ENCODE results near the gene GOLPH3. TPM values are rescaled to one million over a fixed set of nuclear protein-coding genes. Genes with fewer than 3 reads are reported as not detected.
"Not testable (repeated sequence)": the region's sequence is repeated elsewhere in the genome, so short reads cannot be mapped to it uniquely, and the experiment has no call there.

Gene GOLPH3
- 100 to 1,000 TPM; 109 to 110 TPM for total RNA-seq
- polyA plus RNA-seq: 105 TPM

GRCh38 chr5:32174011-32174870 is at the start of gene GOLPH3:
Gene GOLPH3, minus strand, starts transcription at chr5:32174319. Its CDS starts 285 bp downstream, at chr5:32174034.
- Histone ChIP-seq H3K27ac (ENCODE audit: low read depth, low read length) (peak within 1 kb of the TSS; percentile 94), H3K4me1 (ENCODE audit: insufficient read depth, low read length) (peaks cover 15% of the 10 kb centered on the region), H3K9me3 (ENCODE audit: low read length) (no peaks in the 10 kb centered on the region), H3K4me3 (ENCODE audit: low read length) (peak within 1 kb of the TSS; percentile 87), H3K27me3 (ENCODE audit: insufficient read depth, low read length, poor library complexity, severe bottlenecking) (no peaks in the 10 kb centered on the region), H3K36me3 (ENCODE audit: insufficient read depth, low read length) (peaks cover 6% of the 10 kb centered on the region)
- POLR2A ChIA-PET: interaction anchor here (0.6 to 2.8 kb wide), 3 partner anchors 138 to 270 kb away, joined by 3 to 14 read pairs (median 3); partner anchors contain the start of genes MTMR12 and ZFR
- H3K36me3 Mint-ChIP-seq: peaks cover 0 to 39% (median 6%) of the 10 kb centered on the region in 3 donors
- CTCF ChIA-PET: interaction anchor here (1.4 kb wide), 2 partner anchors 23 to 416 kb away, joined by 3 to 5 read pairs; no protein-coding TSS in a partner anchor
- peaks cover 36 to 39% (median 38%) of the 10 kb centered on the region in 3 donors for H3K4me1 Mint-ChIP-seq
- peak within 1 kb of the TSS; percentile 95 to 99 (median 98) for H3K27ac Mint-ChIP-seq
- peak within 1 kb of the TSS; percentile 96 to 100 (median 99) for H3K4me3 Mint-ChIP-seq
- peak; percentile 86 to 94 (median 88) for DNase-seq
- peaks cover 2 to 6% of the 10 kb centered on the region in 2 donors for H3K27me3 Mint-ChIP-seq
- H3K9me3 Mint-ChIP-seq: no peaks in the 10 kb centered on the region

- Mint-ChIP-seq H3K4me3 (no peak overlapping the region), H3K4me1 (no peaks in the 10 kb centered on the region), H3K27ac (peak overlapping the region in 1 of 8 donors; percentile 11), H3K27me3 (no peaks in the 10 kb centered on the region), H3K36me3 (peaks cover 0 to 8% (median 0%) of the 10 kb centered on the region in 3 donors), H3K9me3 (no peaks in the 10 kb centered on the region)
- Histone ChIP-seq H3K36me3 (ENCODE audit: insufficient read depth, low read length) (no peaks in the 10 kb centered on the region), H3K4me3 (ENCODE audit: low read length) (no peak overlapping the region), H3K27ac (ENCODE audit: low read depth, low read length) (no peak overlapping the region), H3K27me3 (ENCODE audit: insufficient read depth, low read length, poor library complexity, severe bottlenecking) (no peaks in the 10 kb centered on the region), H3K4me1 (ENCODE audit: insufficient read depth, low read length) (no peaks in the 10 kb centered on the region), H3K9me3 (ENCODE audit: low read length) (no peaks in the 10 kb centered on the region)
- DNase-seq: no peak
- CTCF ChIA-PET: interaction anchor here (1.1 to 2.6 kb wide), 2 partner anchors 10 to 107 kb away, joined by 4 to 12 read pairs; no protein-coding TSS in a partner anchor
- POLR2A ChIA-PET: no interaction called here
Measured at GRCh38 chr5:32222723-32223470, 48.8 kb upstream of the GOLPH3 start.

GRCh38 chr5:32217886-32218396 is 43.8 kb upstream of the GOLPH3 start:
- peaks cover 0 to 3% (median 0%) of the 10 kb centered on the region in 5 donors for H3K9me3 Mint-ChIP-seq
- CTCF ChIA-PET: interaction anchor here (1.8 kb wide), 1 partner anchor 14 kb away, joined by 6 read pairs; no protein-coding TSS in a partner anchor

GRCh38 chr5:32214344-32214743 is 40.2 kb upstream of the GOLPH3 start:
- not testable (repeated sequence) for DNase-seq

More at GRCh38 chr5:32217886-32218396, 43.8 kb upstream of the GOLPH3 start:
- Mint-ChIP-seq H3K27ac (no peak overlapping the region), H3K4me1 (no peaks in the 10 kb centered on the region), H3K4me3 (no peak overlapping the region), H3K27me3 (no peaks in the 10 kb centered on the region), H3K36me3 (no peaks in the 10 kb centered on the region)
- POLR2A ChIA-PET: no interaction called here
- Histone ChIP-seq H3K27me3 (ENCODE audit: insufficient read depth, low read length, poor library complexity, severe bottlenecking) (no peaks in the 10 kb centered on the region), H3K27ac (ENCODE audit: low read depth, low read length) (no peak overlapping the region), H3K36me3 (ENCODE audit: insufficient read depth, low read length) (no peaks in the 10 kb centered on the region), H3K4me1 (ENCODE audit: insufficient read depth, low read length) (no peaks in the 10 kb centered on the region), H3K9me3 (ENCODE audit: low read length) (no peaks in the 10 kb centered on the region), H3K4me3 (ENCODE audit: low read length) (no peak overlapping the region)
- no peak for DNase-seq

GRCh38 chr5:32210151-32210550 is 36.0 kb upstream of the GOLPH3 start:
- H3K36me3 Mint-ChIP-seq: no peaks in the 10 kb centered on the region
- Histone ChIP-seq H3K36me3 (ENCODE audit: insufficient read depth, low read length) (no peaks in the 10 kb centered on the region), H3K4me3 (ENCODE audit: low read length) (no peak overlapping the region), H3K4me1 (ENCODE audit: insufficient read depth, low read length) (no peaks in the 10 kb centered on the region), H3K9me3 (ENCODE audit: low read length) (no peaks in the 10 kb centered on the region), H3K27me3 (ENCODE audit: insufficient read depth, low read length, poor library complexity, severe bottlenecking) (no peaks in the 10 kb centered on the region), H3K27ac (ENCODE audit: low read depth, low read length) (no peak overlapping the region)
- no peak overlapping the region for H3K4me3 Mint-ChIP-seq
- peaks cover 2 to 8% (median 3%) of the 10 kb centered on the region in 3 donors for H3K4me1 Mint-ChIP-seq
- POLR2A ChIA-PET: no interaction called here
- DNase-seq: no peak
- CTCF ChIA-PET: no interaction called here
- H3K9me3 Mint-ChIP-seq: peaks cover 0 to 3% (median 0%) of the 10 kb centered on the region in 5 donors
- H3K27me3 Mint-ChIP-seq: peaks cover 2 to 4% of the 10 kb centered on the region in 2 donors
- peak overlapping the region in 1 of 8 donors; percentile 10 for H3K27ac Mint-ChIP-seq

More at GRCh38 chr5:32214344-32214743, 40.2 kb upstream of the GOLPH3 start:
- H3K4me1 ChIP-seq (ENCODE audit: insufficient read depth, low read length); H3K27ac Mint-ChIP-seq; H3K36me3 Mint-ChIP-seq; H3K27ac ChIP-seq (ENCODE audit: low read depth, low read length); H3K4me3 ChIP-seq (ENCODE audit: low read length); H3K27me3 Mint-ChIP-seq; H3K9me3 Mint-ChIP-seq; CTCF ChIA-PET; H3K4me3 Mint-ChIP-seq; H3K36me3 ChIP-seq (ENCODE audit: insufficient read depth, low read length); H3K27me3 ChIP-seq (ENCODE audit: insufficient read depth, low read length, poor library complexity, severe bottlenecking); H3K9me3 ChIP-seq (ENCODE audit: low read length); H3K4me1 Mint-ChIP-seq: not testable (repeated sequence)
- POLR2A ChIA-PET: interaction anchor here (0.6 kb wide), 1 partner anchor 226 kb away, joined by 3 read pairs; no protein-coding TSS in a partner anchor

GRCh38 chr5:32208837-32209236 is 34.7 kb upstream of the GOLPH3 start:
- H3K27me3 ChIP-seq (ENCODE audit: insufficient read depth, low read length, poor library complexity, severe bottlenecking); H3K36me3 ChIP-seq (ENCODE audit: insufficient read depth, low read length); H3K9me3 ChIP-seq (ENCODE audit: low read length); H3K4me1 ChIP-seq (ENCODE audit: insufficient read depth, low read length); H3K9me3 Mint-ChIP-seq; H3K27ac ChIP-seq (ENCODE audit: low read depth, low read length); H3K36me3 Mint-ChIP-seq; DNase-seq; H3K4me3 Mint-ChIP-seq; H3K4me3 ChIP-seq (ENCODE audit: low read length); H3K4me1 Mint-ChIP-seq; CTCF ChIA-PET; H3K27ac Mint-ChIP-seq; POLR2A ChIA-PET: not testable (repeated sequence)
- peaks cover 5 to 12% of the 10 kb centered on the region in 2 donors for H3K27me3 Mint-ChIP-seq

- Mint-ChIP-seq H3K27ac (no peak overlapping the region), H3K36me3 (no peaks in the 10 kb centered on the region), H3K9me3 (no peaks in the 10 kb centered on the region), H3K27me3 (peaks cover 6 to 18% of the 10 kb centered on the region in 2 donors), H3K4me3 (no peak overlapping the region), H3K4me1 (peaks cover 2 to 8% (median 3%) of the 10 kb centered on the region in 3 donors)
- no peak overlapping the region for H3K4me3 ChIP-seq (ENCODE audit: low read length)
- no peaks in the 10 kb centered on the region for H3K27me3 ChIP-seq (ENCODE audit: insufficient read depth, low read length, poor library complexity, severe bottlenecking)
- no peak for DNase-seq
- POLR2A ChIA-PET: no interaction called here
- no peak overlapping the region for H3K27ac ChIP-seq (ENCODE audit: low read depth, low read length)
- H3K9me3 ChIP-seq (ENCODE audit: low read length): no peaks in the 10 kb centered on the region
- no peaks in the 10 kb centered on the region for H3K36me3 ChIP-seq (ENCODE audit: insufficient read depth, low read length)
- CTCF ChIA-PET: no interaction called here
- no peaks in the 10 kb centered on the region for H3K4me1 ChIP-seq (ENCODE audit: insufficient read depth, low read length)
Measured at GRCh38 chr5:32207355-32207634, 33.2 kb upstream of the GOLPH3 start.
